Dermis blood vessel endothelial cell (primary cell): ENCODE measurements around the gene TP53AIP1. TPM values are rescaled to one million over a fixed set of nuclear protein-coding genes. Genes with fewer than 3 reads are reported as not detected.
"Not testable (repeated sequence)": the region's sequence is repeated elsewhere in the genome, so short reads cannot be mapped to it uniquely, and the experiment has no call there.

Experiments
- DNase-seq: peaks from one replicate; pipeline ENCODE4 v3.0.0; 2010
- total RNA-seq: library from RNA; depleted of rRNA; stranded (reverse); fragments of >200 nt; gene quantifications from 2 replicates; pipeline ENCODE4 v1.2.3, GENCODE V29; 2014

TP53AIP1 gene
- total RNA-seq, 1 donor from 2014 or later: not detected

- no peak for DNase-seq
Measured at GRCh38 chr11:128924510-128925249, 18.0 kb downstream of the TP53AIP1 start.

- DNase-seq: no peak
Measured at GRCh38 chr11:128924104-128924503, 18.6 kb downstream of the TP53AIP1 start.

GRCh38 chr11:128921793-128922192 is 20.9 kb downstream of the TP53AIP1 start:
- DNase-seq: no peak

GRCh38 chr11:128920666-128921065 is 22.0 kb downstream of the TP53AIP1 start:
- DNase-seq: no peak

DNA sequence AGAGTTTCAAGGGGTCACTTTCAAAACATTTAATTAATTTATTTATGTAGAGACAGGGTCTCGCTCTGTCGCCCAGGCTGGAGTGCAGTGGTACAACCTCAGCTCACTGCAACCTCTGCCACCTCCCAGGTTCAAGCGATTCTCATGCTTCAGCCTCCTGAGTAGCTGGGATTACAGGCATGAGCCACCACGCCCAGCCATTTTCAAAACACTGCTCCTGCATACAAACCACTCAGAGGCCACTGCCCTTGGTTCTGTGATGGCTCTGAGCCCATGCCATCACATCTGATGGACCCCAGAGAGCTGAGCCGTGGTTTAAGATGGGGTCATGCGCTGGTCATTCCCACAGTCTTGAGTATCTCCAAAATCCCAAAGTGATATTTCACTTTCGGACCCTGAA is 23.0 kb downstream of the TP53AIP1 start:
- not testable (repeated sequence) for DNase-seq

DNA sequence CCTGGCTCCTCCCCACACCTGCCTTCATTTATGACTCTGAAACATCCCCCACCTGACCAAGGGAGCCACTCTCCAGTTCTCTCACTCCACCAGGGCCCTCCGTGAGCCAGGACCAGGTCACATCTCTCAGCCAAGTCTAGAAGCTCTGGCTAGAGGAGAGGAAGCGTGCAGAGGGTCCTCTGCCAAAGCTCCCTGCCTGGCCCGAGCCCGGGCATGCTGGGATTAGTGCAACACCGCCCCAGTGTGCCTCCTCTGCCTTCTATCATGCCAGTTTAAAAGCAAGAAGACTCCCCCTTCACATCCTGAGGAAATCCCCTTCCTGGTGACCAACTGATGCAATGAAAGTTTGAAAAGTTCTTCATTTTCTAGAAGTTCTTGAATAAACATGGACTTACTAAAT is 23.5 kb downstream of the TP53AIP1 start:
- no peak for DNase-seq

DNA sequence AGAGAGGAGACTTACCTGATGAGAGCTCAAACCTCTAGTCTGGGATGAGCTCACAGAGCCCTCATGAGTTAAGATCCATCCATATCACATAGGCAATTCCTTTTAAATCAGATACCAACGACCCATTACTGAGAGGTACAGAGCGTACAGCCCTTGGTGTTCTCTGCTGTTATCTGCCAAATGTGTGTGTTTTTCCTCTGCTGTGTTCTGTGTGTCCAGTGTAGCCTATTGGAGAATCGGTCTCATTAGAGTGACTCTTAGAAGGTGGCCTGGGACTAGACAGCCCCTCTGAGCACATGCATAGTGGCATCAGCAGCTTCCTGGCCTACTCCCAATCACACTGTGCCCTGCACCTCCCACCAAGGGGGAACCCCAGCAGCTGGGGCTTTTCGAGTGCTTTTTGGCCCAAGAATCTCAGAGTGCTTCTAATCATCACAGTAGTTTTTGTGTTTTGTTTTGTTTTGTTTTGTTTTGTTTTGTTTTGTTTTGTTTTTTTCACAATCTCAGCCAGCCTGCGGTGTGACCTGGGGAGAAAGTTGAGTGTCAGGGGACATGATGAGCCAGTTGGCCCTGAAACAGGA is 25.4 kb downstream of the TP53AIP1 start:
- no peak for DNase-seq

DNA sequence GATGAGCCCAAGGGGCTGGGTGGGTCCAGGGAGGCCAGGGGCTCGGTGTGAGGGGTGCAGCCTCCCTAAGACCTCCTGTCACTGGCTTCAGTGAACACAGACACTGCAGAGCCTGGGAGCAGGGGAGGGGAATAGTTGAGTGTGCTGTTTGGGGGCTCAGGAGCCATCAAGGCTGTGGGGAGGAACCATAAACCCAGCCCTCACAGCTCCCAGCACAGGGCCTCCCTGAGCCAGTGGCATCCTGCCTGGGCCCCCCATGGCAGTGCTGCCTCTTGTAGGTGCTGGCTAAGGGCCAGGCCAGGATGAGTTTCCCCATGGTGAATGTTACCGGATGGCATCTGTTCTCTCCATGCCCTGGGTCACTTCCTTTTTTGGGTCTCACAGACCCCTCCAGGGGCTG is 26.0 kb downstream of the TP53AIP1 start:
- DNase-seq: no peak

GRCh38 chr11:128916037-128916572 is 26.6 kb downstream of the TP53AIP1 start:
- no peak for DNase-seq

DNA sequence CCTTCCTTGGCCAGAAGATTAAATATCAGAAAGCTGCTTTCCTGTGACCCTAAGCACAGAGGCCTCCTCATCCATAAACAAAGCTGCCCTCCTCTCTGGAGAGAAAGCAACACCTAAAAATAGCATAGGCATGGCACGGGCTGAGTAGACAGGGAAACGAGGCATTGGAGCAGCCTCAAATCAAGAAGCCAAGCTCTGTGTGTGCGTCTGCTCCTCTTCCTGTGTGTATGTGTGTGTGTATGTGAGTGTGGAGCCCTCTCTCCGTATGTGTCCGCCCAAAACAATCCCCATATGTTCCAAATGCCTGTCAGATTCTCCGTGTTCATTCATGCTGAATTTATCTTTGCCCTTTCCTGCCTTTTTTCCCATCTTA is 27.5 kb downstream of the TP53AIP1 start:
- DNase-seq: no peak

- no peak for DNase-seq
Measured at GRCh38 chr11:128914216-128915148, 28.2 kb downstream of the TP53AIP1 start.

GRCh38 chr11:128913806-128914205 is 28.9 kb downstream of the TP53AIP1 start:
- no peak for DNase-seq

DNA sequence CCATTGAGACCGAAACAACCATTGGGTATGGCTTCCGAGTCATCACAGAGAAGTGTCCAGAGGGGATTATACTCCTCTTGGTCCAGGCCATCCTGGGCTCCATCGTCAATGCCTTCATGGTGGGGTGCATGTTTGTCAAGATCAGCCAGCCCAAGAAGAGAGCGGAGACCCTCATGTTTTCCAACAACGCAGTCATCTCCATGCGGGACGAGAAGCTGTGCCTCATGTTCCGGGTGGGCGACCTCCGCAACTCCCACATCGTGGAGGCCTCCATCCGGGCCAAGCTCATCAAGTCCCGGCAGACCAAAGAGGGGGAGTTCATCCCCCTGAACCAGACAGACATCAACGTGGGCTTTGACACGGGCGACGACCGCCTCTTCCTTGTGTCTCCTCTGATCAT is 31.0 kb downstream of the TP53AIP1 start:
- DNase-seq: no peak

GRCh38 chr11:128911239-128911638 is 31.4 kb downstream of the TP53AIP1 start:
- DNase-seq: no peak

DNA sequence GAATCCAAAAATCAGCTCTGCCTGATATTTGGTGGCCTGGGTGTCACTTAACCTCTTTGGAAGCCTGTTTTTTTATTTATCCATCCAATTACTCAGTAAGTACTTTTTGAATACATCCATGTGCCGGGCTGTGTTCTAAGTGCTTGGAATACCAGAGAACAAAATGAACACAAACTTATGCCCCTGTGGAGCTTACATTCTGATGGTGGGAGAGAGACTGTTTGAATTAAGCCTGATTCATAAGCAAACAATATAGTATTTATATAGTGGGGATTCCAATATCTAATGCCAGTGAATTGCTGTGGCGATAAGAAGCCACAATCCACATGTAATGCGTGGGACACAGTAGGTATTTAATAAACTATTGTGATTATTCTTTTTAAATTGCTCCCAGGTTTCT is 32.1 kb downstream of the TP53AIP1 start:
- DNase-seq: no peak

- peak; percentile 30 for DNase-seq
Measured at GRCh38 chr11:128909438-128910125, 33.1 kb downstream of the TP53AIP1 start.

- peak; percentile 92 for DNase-seq
Measured at GRCh38 chr11:128908391-128909246, 34.1 kb downstream of the TP53AIP1 start.

DNA sequence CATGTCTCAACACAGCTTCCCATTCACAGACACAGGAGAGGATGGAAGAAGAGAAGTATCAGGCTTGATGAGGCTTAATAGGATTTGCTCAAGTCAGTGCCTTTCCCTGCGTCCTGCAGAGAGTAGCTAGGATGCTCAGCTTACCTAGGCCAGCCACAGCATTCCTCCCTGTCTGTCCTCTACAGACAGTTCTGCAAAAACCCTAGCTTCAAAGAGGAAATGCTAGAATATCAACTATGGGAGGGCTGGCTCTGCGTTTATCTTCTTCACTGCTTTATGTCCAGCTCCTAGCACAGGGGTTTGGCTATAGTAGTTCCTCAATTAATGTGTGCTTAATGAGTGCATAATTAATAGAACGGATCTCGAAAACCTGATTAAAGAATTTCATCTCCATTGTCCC is 35.1 kb downstream of the TP53AIP1 start:
- no peak for DNase-seq

DNA sequence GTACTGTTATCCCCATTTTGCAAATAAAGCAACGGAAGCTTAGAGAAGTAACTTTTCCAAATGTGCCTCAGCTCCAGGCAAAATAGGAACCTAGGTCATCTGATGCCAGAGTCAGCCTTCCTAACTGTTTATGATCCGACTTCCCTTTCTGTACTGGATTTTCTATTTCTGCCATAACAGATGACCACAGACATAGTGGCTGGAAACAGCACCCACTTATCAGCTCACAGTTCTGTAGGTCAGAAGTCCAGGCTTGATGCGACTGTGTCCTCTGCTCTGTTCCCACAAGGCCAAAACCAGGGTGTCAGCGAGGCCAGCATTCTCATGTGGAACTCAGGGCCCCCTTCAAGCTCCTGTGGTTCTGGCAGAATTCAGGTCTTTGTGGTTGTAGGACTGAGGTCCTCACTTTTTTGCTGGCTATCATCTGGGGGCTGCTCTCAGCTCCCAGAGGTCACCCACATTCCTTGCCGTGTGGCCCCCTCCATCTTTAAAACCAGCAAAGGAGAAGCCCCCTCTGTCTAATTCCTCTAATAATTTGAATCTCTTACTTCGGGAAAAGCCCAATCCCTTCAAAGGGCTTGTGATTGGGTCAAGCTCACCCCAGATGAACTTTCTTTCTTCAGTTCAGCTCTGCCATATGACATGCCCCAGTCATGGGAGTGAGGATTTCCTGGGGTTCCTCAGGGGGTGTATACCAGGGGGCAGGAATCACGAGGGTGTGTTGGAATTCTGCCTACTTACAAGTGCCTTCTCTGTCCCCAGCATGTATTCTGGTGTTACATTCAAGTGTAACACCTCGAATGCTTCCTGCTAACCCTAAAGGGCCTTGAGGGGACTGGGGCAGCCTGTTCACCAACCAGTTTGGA is 36.3 kb downstream of the TP53AIP1 start:
- no peak for DNase-seq

GRCh38 chr11:128905345-128906184 is 37.1 kb downstream of the TP53AIP1 start:
- peak; percentile 56 for DNase-seq
